NB4 (cell line): ENCODE measurements around the gene C1orf232.

ENCODE experiments used
- MYC ChIP-seq: IDR thresholded peaks from 2 replicates; pipeline ENCODE4 v1.6.1; 2011; ENCODE audit warnings: low read depth, low read length
- POLR2A ChIP-seq: IDR thresholded peaks from 2 replicates; pipeline ENCODE4 v1.6.1; 2011; ENCODE audit warnings: mild to moderate bottlenecking; ENCODE audit not compliant: insufficient read length; ENCODE audit errors: extremely low read depth
- TF ChIP-seq, protein P1 (sequence below): IDR thresholded peaks from one replicate; pipeline ENCODE4 v1.5.1; 2012; ENCODE audit warnings: low read depth, low read length
- TF ChIP-seq, protein P2 (sequence below): IDR thresholded peaks from 2 replicates; pipeline ENCODE4 v1.6.1; 2011; ENCODE audit warnings: low read depth, low read length

DNA sequence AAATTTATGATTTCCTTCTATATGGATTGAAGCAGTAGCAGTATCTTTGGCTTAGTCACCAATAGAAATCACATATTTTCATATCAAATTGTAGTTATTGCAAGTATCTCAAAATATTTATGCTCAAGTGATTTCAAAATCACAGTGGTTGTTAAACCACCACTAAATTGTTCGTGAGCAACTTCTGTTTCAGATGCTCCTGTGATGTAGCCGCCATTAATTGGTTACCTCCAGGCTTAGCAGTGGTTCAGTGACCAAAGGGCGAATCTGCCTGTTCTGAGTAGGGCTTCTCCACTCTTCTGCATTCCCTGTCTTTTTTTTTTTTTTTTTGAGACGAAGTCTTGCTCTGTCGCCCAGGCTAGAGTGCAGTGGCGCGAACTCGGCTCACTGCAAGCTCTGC is 6.6 kb upstream of the C1orf232 start:
- TF ChIP-seq, protein P1, sequence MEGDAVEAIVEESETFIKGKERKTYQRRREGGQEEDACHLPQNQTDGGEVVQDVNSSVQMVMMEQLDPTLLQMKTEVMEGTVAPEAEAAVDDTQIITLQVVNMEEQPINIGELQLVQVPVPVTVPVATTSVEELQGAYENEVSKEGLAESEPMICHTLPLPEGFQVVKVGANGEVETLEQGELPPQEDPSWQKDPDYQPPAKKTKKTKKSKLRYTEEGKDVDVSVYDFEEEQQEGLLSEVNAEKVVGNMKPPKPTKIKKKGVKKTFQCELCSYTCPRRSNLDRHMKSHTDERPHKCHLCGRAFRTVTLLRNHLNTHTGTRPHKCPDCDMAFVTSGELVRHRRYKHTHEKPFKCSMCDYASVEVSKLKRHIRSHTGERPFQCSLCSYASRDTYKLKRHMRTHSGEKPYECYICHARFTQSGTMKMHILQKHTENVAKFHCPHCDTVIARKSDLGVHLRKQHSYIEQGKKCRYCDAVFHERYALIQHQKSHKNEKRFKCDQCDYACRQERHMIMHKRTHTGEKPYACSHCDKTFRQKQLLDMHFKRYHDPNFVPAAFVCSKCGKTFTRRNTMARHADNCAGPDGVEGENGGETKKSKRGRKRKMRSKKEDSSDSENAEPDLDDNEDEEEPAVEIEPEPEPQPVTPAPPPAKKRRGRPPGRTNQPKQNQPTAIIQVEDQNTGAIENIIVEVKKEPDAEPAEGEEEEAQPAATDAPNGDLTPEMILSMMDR: no peak
- TF ChIP-seq, protein P2, sequence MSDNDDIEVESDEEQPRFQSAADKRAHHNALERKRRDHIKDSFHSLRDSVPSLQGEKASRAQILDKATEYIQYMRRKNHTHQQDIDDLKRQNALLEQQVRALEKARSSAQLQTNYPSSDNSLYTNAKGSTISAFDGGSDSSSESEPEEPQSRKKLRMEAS: no peak
- TF ChIP-seq POLR2A: no peak
- TF ChIP-seq MYC: no peak
